GM21528 (cell line): Measurements from ENCODE around the gene SLC50A1.

Experiments used
- ATAC-seq: cut with Tn5 transposase; IDR thresholded peaks from one replicate; pipeline ENCODE4 v1.9.1; 2021; ENCODE audit warnings: mild to moderate bottlenecking, moderate library complexity; ENCODE audit not compliant: unreplicated experiment, low FRiP score

The SLC50A1 gene

GRCh38 chr1:155135415-155136028, at the start of gene SLC50A1:
SLC50A1 (plus strand) TSS chr1:155135852; CDS start chr1:155135912, 60 bp downstream.
- ATAC-seq, result peak; percentile 64

GRCh38 chr1:155086128-155086741, 49.4 kb upstream of the SLC50A1 start:
- ATAC-seq, result no peak

GRCh38 chr1:155086856-155087535, 48.7 kb upstream of the SLC50A1 start:
- no peak for ATAC-seq

GRCh38 chr1:155091071-155092051, 44.3 kb upstream of the SLC50A1 start:
- ATAC-seq, result peak; percentile 49

GRCh38 chr1:155092131-155092530, 43.5 kb upstream of the SLC50A1 start:
- ATAC-seq, result no peak

- ATAC-seq, result no peak
These were observed 43.0 kb upstream of the SLC50A1 start for GRCh38 chr1:155092641-155093040.

- ATAC-seq, result no peak
These were observed 41.6 kb upstream of the SLC50A1 start for GRCh38 chr1:155093911-155094621.

- ATAC-seq, result no peak
These were observed 41.1 kb upstream of the SLC50A1 start for GRCh38 chr1:155094622-155094948.

- no peak for ATAC-seq
These were observed 36.3 kb upstream of the SLC50A1 start for GRCh38 chr1:155099331-155099730.

GRCh38 chr1:155103325-155103724, 32.3 kb upstream of the SLC50A1 start:
- no peak for ATAC-seq

- ATAC-seq, result no peak
These were observed 30.8 kb upstream of the SLC50A1 start for GRCh38 chr1:155104605-155105534.

- no peak for ATAC-seq
These were observed 30.0 kb upstream of the SLC50A1 start for GRCh38 chr1:155105604-155106011.

- no peak for ATAC-seq
These were observed 28.8 kb upstream of the SLC50A1 start for GRCh38 chr1:155106862-155107261.

GRCh38 chr1:155107309-155108264, 28.1 kb upstream of the SLC50A1 start:
- no peak for ATAC-seq

GRCh38 chr1:155108296-155108695, 27.4 kb upstream of the SLC50A1 start:
- ATAC-seq, result no peak

GRCh38 chr1:155110381-155110780, 25.3 kb upstream of the SLC50A1 start:
- ATAC-seq, result no peak

- ATAC-seq, result no peak
These were observed 24.8 kb upstream of the SLC50A1 start for GRCh38 chr1:155110826-155111225.

GRCh38 chr1:155113450-155113980, 22.1 kb upstream of the SLC50A1 start:
- ATAC-seq, result no peak
